HG03439 (cell line): ENCODE data around the gene STK32B.

Source experiments
- ATAC-seq: cut with Tn5 transposase; IDR thresholded peaks from one replicate; pipeline ENCODE4 v1.9.1; 2021; ENCODE audit warnings: mild to moderate bottlenecking, moderate library complexity; ENCODE audit not compliant: unreplicated experiment

STK32B gene

GRCh38 chr4:5383191-5383980 lies 332.1 kb downstream of the STK32B start:
- ATAC-seq: no peak

- no peak for ATAC-seq
These were observed 334.5 kb downstream of the STK32B start for GRCh38 chr4:5385741-5386311.

GRCh38 chr4:5386921-5387320 lies 335.6 kb downstream of the STK32B start:
- no peak for ATAC-seq

- no peak for ATAC-seq
These were observed 336.2 kb downstream of the STK32B start for GRCh38 chr4:5387457-5387856.

- ATAC-seq: no peak
These were observed 338.6 kb downstream of the STK32B start for GRCh38 chr4:5389756-5390310.

GRCh38 chr4:5391492-5391891 lies 340.2 kb downstream of the STK32B start:
- ATAC-seq: no peak

- no peak for ATAC-seq
These were observed 342.7 kb downstream of the STK32B start for GRCh38 chr4:5393911-5394513.

GRCh38 chr4:5395781-5396180 lies 344.5 kb downstream of the STK32B start:
- no peak for ATAC-seq

GRCh38 chr4:5398056-5398455 lies 346.8 kb downstream of the STK32B start:
- ATAC-seq: no peak

- ATAC-seq: no peak
These were observed 347.8 kb downstream of the STK32B start for GRCh38 chr4:5399124-5399523.

GRCh38 chr4:5399790-5400421 lies 348.6 kb downstream of the STK32B start:
- ATAC-seq: no peak

GRCh38 chr4:5403746-5404497 lies 352.6 kb downstream of the STK32B start:
- no peak for ATAC-seq

- ATAC-seq: no peak
These were observed 358.0 kb downstream of the STK32B start for GRCh38 chr4:5409237-5409636.

GRCh38 chr4:5409972-5410618 lies 358.8 kb downstream of the STK32B start:
- no peak for ATAC-seq

GRCh38 chr4:5412296-5412695 lies 361.0 kb downstream of the STK32B start:
- ATAC-seq: no peak

GRCh38 chr4:5412751-5413150 lies 361.5 kb downstream of the STK32B start:
- no peak for ATAC-seq

- no peak for ATAC-seq
These were observed 365.4 kb downstream of the STK32B start for GRCh38 chr4:5416637-5417036.

GRCh38 chr4:5420266-5420665 lies 369.0 kb downstream of the STK32B start:
- ATAC-seq: no peak

- ATAC-seq: no peak
These were observed 370.1 kb downstream of the STK32B start for GRCh38 chr4:5421416-5421815.

GRCh38 chr4:5422195-5422594 lies 370.9 kb downstream of the STK32B start:
- ATAC-seq: no peak
